IMR-90 (cell line): ENCODE results near the gene EIF1AX. TPM values are rescaled to one million over a fixed set of nuclear protein-coding genes. Genes with fewer than 3 reads are reported as not detected.
A peak's percentile ranks its signal among the peaks of the same experiment; 100 is the strongest.

Experiments
- ATAC-seq: fragments of 200-7000 bp; cut with Tn5 transposase; 2 replicates; pipeline ENCODE4 v1.9.1; 2020; ENCODE audit warnings: low read depth, mild to moderate bottlenecking, moderate library complexity
- Bru-seq: library from RNA; stranded (reverse); fragments of 400-500 nt; gene quantifications from one replicate; lab custom pipeline; 2021; lab: Mats Ljungman, UMichigan
- BruChase-seq, 2 experiments: library from RNA; stranded (reverse); fragments of 400-500 nt; gene quantifications; one replicate each; lab custom pipeline; 2021; lab: Mats Ljungman, UMichigan
- BruUV-seq: library from RNA; stranded (reverse); fragments of 400-500 nt; replicated peaks from 2 replicates; lab custom pipeline; 2021; lab: Mats Ljungman, UMichigan
- CTCF ChIA-PET: fragments of 300-600 bp; formaldehyde crosslinking; extraction: SDS; loops from one replicate; lab custom pipeline; 2021; ENCODE audit warnings: antibody characterized with exemption; lab: Yijun Ruan, JAX
- POLR2A ChIA-PET: fragments of 300-600 bp; sonication (Branson Sonifier 250); formaldehyde crosslinking; loops from one replicate; lab custom pipeline; 2022; ENCODE audit warnings: antibody characterized with exemption; ENCODE audit not compliant: unreplicated experiment; lab: Charles Lee
- DNase-seq: peaks from one replicate; pipeline ENCODE4 v3.0.0; 2013
- H2AFZ ChIP-seq: replicated peaks from 2 replicates; pipeline ENCODE3; 2013; ENCODE audit warnings: low read length, mild to moderate bottlenecking; ENCODE audit not compliant: poor library complexity
- H2AK5ac ChIP-seq: 2 replicates; pipeline ENCODE4 v1.6.1; 2013; ENCODE audit warnings: low read depth, low read length, inconsistent platforms
- H2AK9ac ChIP-seq: replicated peaks from 2 replicates; pipeline ENCODE3; 2013; ENCODE audit warnings: mild to moderate bottlenecking, low read depth, low read length, moderate library complexity; ENCODE audit not compliant: poor library complexity
- H2BK120ac ChIP-seq: 2 replicates; pipeline ENCODE4 v1.6.1; 2013; ENCODE audit warnings: low read depth, low read length, inconsistent platforms
- H2BK15ac ChIP-seq: 3 replicates; pipeline ENCODE4 v1.6.1; 2013; ENCODE audit warnings: low read depth, low read length, inconsistent platforms
- H2BK20ac ChIP-seq: 2 replicates; pipeline ENCODE4 v1.6.1; 2013; ENCODE audit warnings: low read depth, mild to moderate bottlenecking, inconsistent platforms, low read length, moderate library complexity
- H2BK5ac ChIP-seq: 2 replicates; pipeline ENCODE4 v1.6.1; 2013; ENCODE audit warnings: mild to moderate bottlenecking, low read depth, low read length, inconsistent platforms; ENCODE audit not compliant: poor library complexity, severe bottlenecking
- H3K14ac ChIP-seq: replicated peaks from 2 replicates; pipeline ENCODE4 v1.6.1; 2013; ENCODE audit warnings: low read depth, low read length, inconsistent platforms
- H3K18ac ChIP-seq: 2 replicates; pipeline ENCODE4 v1.6.1; 2013; ENCODE audit warnings: low read depth, low read length, control low read depth
- H3K23ac ChIP-seq: 2 replicates; pipeline ENCODE4 v1.6.1; 2013; ENCODE audit warnings: low read depth, low read length, inconsistent platforms
- H3K27ac ChIP-seq: 2 replicates; pipeline ENCODE4 v1.5.1; 2013; ENCODE audit warnings: mild to moderate bottlenecking, control low read depth, low read length; ENCODE audit not compliant: insufficient read depth
- H3K27me3 ChIP-seq: 2 replicates; pipeline ENCODE4 v1.6.1; 2013; ENCODE audit warnings: low read length; ENCODE audit not compliant: control insufficient read depth, insufficient read depth
- H3K36me3 ChIP-seq: 2 replicates; pipeline ENCODE4 v1.6.1; 2013; ENCODE audit warnings: low read length, mixed read lengths; ENCODE audit not compliant: control insufficient read depth, insufficient read depth
- H3K4ac ChIP-seq: 2 replicates; pipeline ENCODE4 v1.6.1; 2013; ENCODE audit warnings: low read depth, low read length, inconsistent platforms
- H3K4me1 ChIP-seq: 2 replicates; pipeline ENCODE4 v1.6.1; 2013; ENCODE audit warnings: low read length, mixed read lengths; ENCODE audit not compliant: control insufficient read depth, insufficient read depth
- H3K4me2 ChIP-seq: 2 replicates; pipeline ENCODE4 v1.6.1; 2013; ENCODE audit warnings: low read depth, mild to moderate bottlenecking, control low read depth, low read length, moderate library complexity
- H3K4me3 ChIP-seq: 2 replicates; pipeline ENCODE4 v1.5.1; 2013; ENCODE audit warnings: low read depth, mild to moderate bottlenecking, control low read depth, low read length, moderate library complexity; ENCODE audit not compliant: insufficient read depth
- H3K56ac ChIP-seq: 2 replicates; pipeline ENCODE4 v1.6.1; 2013; ENCODE audit warnings: low read length, inconsistent platforms; ENCODE audit not compliant: insufficient read depth; ENCODE audit errors: extremely low read depth
- H3K79me1 ChIP-seq, 2 experiments: 2 replicates each; pipeline ENCODE4 v1.6.1; 2013; ENCODE audit warnings: low read length in 2 of 2, inconsistent platforms in 1 of 2, low read depth in 1 of 2
- H3K9ac ChIP-seq: 2 replicates; pipeline ENCODE4 v1.6.1; 2013; ENCODE audit warnings: low read depth, low read length, control low read depth
- H3K9me1 ChIP-seq: 2 replicates; pipeline ENCODE4 v1.6.1; 2013; ENCODE audit warnings: low read length, inconsistent platforms; ENCODE audit not compliant: insufficient read depth
- H3K9me3 ChIP-seq: 2 replicates; pipeline ENCODE4 v1.6.1; 2013; ENCODE audit warnings: low read length; ENCODE audit not compliant: control insufficient read depth, insufficient read depth
- H4K20me1 ChIP-seq: 2 replicates; pipeline ENCODE4 v1.6.1; 2013; ENCODE audit warnings: low read length, inconsistent platforms; ENCODE audit not compliant: insufficient read depth
- H4K5ac ChIP-seq: 2 replicates; pipeline ENCODE4 v1.6.1; 2013; ENCODE audit warnings: mild to moderate bottlenecking, low read depth, low read length, control low read depth
- H4K8ac ChIP-seq, 2 experiments: 2 replicates each; pipeline ENCODE4 v1.6.1; 2013; ENCODE audit warnings: low read depth in 2 of 2, low read length in 2 of 2, control low read depth in 1 of 2, inconsistent platforms in 1 of 2
- H4K91ac ChIP-seq: 2 replicates; pipeline ENCODE4 v1.6.1; 2013; ENCODE audit warnings: low read depth, low read length, inconsistent platforms; ENCODE audit not compliant: insufficient read depth
- BHLHE40 ChIP-seq: fragments of 150-350 bp; IDR thresholded peaks from 2 replicates; pipeline ENCODE4 v1.6.1; 2016; ENCODE audit warnings: mild to moderate bottlenecking, low read depth, low read length
- CHD1 ChIP-seq: IDR thresholded peaks from 2 replicates; pipeline ENCODE4 v1.6.1; 2012; ENCODE audit warnings: low read depth, low read length, improper control_type of control experiment
- ELK1 ChIP-seq: fragments of 150-350 bp; IDR thresholded peaks from 2 replicates; pipeline ENCODE4 v1.6.1; 2016; ENCODE audit warnings: low read depth, mild to moderate bottlenecking, low read length, moderate library complexity, borderline replicate concordance
- MAFK ChIP-seq: IDR thresholded peaks from 2 replicates; pipeline ENCODE4 v1.6.1; 2012; ENCODE audit warnings: low read depth, low read length, improper control_type of control experiment
- RCOR1 ChIP-seq: IDR thresholded peaks from 2 replicates; pipeline ENCODE4 v1.6.1; 2012; ENCODE audit warnings: mild to moderate bottlenecking, low read length, improper control_type of control experiment; ENCODE audit not compliant: insufficient replicate concordance
- RFX5 ChIP-seq: IDR thresholded peaks from 2 replicates; pipeline ENCODE4 v1.8.0; 2012; ENCODE audit warnings: low read depth, mild to moderate bottlenecking, low read length, moderate library complexity
- SMC3 ChIP-seq: fragments of 150-350 bp; IDR thresholded peaks from 2 replicates; pipeline ENCODE4 v1.6.1; 2016; ENCODE audit warnings: low read depth, mild to moderate bottlenecking, antibody characterized with exemption, low read length, moderate library complexity
- WGBS, 2 experiments: methylation state at CpG; one replicate each; pipeline versions ENCODE4 v1.1.5 to v1.1.7; 2013; ENCODE audit warnings: missing lambda C conversion rate in 2 of 2; ENCODE audit not compliant: insufficient read length in 1 of 2; ENCODE audit errors: extremely low coverage in 2 of 2; 5-methylcytosine and 5-hydroxymethylcytosine counted together
- dilution Hi-C: fragments of 300-500 bp; cut with HindIII; formaldehyde crosslinking; loops from one replicate; pipeline ENCODE4 v1.14.3; 2018; ENCODE audit warnings: low sequenced_read_pairs; ENCODE audit not compliant: unreplicated experiment
- in situ Hi-C: fragments of 300-500 bp; cut with MboI; formaldehyde crosslinking; loops from 3 replicates; pipeline ENCODE4 v1.14.3; 2019; ENCODE audit warnings: low sequenced_read_pairs, inconsistent platforms, mixed read lengths
- intact Hi-C: fragments of 100-400 bp; cut with micrococcal nuclease; formaldehyde crosslinking; loops from 2 replicates; pipeline ENCODE4 v1.10.0; 2022
- long read RNA-seq: library from polyadenylated mRNA; unstranded; transcript quantifications from one replicate; pipeline ENCODE4 v2.0.0, GENCODE V29; 2021; ENCODE audit not compliant: unreplicated experiment
- polyA plus RNA-seq, 3 experiments: library from polyadenylated mRNA; depleted of rRNA; stranded (reverse); fragments of >200 nt; gene quantifications; 2 replicates each; pipeline ENCODE4 v1.2.3, GENCODE V29; 2012; ENCODE audit warnings: low replicate concordance in 1 of 3
- total RNA-seq: library from RNA; depleted of rRNA; stranded (reverse); fragments of >200 nt; gene quantifications from 2 replicates; pipeline ENCODE4 v1.2.3, GENCODE V29; 2012; rRNA removed
- TF ChIP-seq, protein P1 (sequence below): fragments of 150-350 bp; IDR thresholded peaks from 2 replicates; pipeline ENCODE4 v1.6.1; 2017; ENCODE audit warnings: mild to moderate bottlenecking, antibody characterized with exemption, low read length, low read depth
- TF ChIP-seq, protein P2 (sequence below): conservative IDR thresholded peaks from 2 replicates; pipeline ENCODE4 v1.5.1; 2012; ENCODE audit warnings: mild to moderate bottlenecking, low read depth, low read length, improper control_type of control experiment

Gene EIF1AX
- 12.2 and 55.5 TPM in 2 replicates for total RNA-seq
- polyA plus RNA-seq (2012; rRNA removed), result 41.2 and 44.5 TPM in 2 replicates
- polyA plus RNA-seq (2012; cell fraction: cytosol; rRNA removed), result 5.6 and 8.1 TPM in 2 replicates
- 2.6 and 11.1 TPM in 2 replicates for polyA plus RNA-seq (2012; cell fraction: nucleus; rRNA removed; ENCODE audit: low replicate concordance)
- Bru-seq, nascent RNA, result percentile 83 among the genes with signal in this experiment
- BruChase-seq, experiment 1, labeled RNA remaining after a 6-hour chase, result percentile 92 among the genes with signal in this experiment
- percentile 86 among the genes with signal in this experiment for BruChase-seq, experiment 2, labeled RNA remaining after a 2-hour chase
- long read RNA-seq, full-length matches to known transcripts, result 81 of 92 reads
- long read RNA-seq, partial matches to known transcripts, result 2 of 92 reads
- long read RNA-seq, other reads (novel, unspliced or antisense), result 9 of 92 reads

GRCh38 chrX:20141281-20142220, at the start of gene EIF1AX:
TSS of gene EIF1AX (minus strand) at chrX:20141838. CDS start at chrX:20141640, 198 bp downstream.
- TSS peak; percentile 50 for BruUV-seq
- peak within 1 kb of the TSS; percentile 85 for H3K4ac ChIP-seq
- peak within 1 kb of the TSS; percentile 64 for H2BK5ac ChIP-seq
- no peak within 1 kb of the TSS for H2AK5ac ChIP-seq
- H2BK120ac ChIP-seq, result no peak within 1 kb of the TSS
- H4K20me1 ChIP-seq, result peaks cover 19% of the 10 kb centered on the region
- in situ Hi-C loops (no loop called here), dilution Hi-C loops (no loop called here), intact Hi-C loops (no loop called here)
- peak within 1 kb of the TSS; percentile 95 for H2AK9ac ChIP-seq
- peak within 1 kb of the TSS; percentile 98 for H3K4me2 ChIP-seq
- H3K56ac ChIP-seq, result peak within 1 kb of the TSS; percentile 50
- CTCF ChIA-PET, result interaction anchor here (0.9 kb wide), 1 partner anchor 11 kb away, joined by 3 read pairs; no protein-coding TSS in a partner anchor
- H3K18ac ChIP-seq, result peak within 1 kb of the TSS; percentile 42; the same call in 1 of the 2 replicates
- peak within 1 kb of the TSS; percentile 79 for H3K23ac ChIP-seq
- WGBS, 2 experiments, result 0% methylated on average over 15 of the region's 82 CpGs; no CpG with 5 or more reads in 1 of the 2 experiments
- H3K79me1 ChIP-seq, result peaks cover 9% of the 10 kb centered on the region in 2 experiments
- peak within 1 kb of the TSS in 1 of 2 experiments; percentile 42; a peak in 1 of 4 replicates for H4K8ac ChIP-seq
- peaks cover 4% of the 10 kb centered on the region for H3K4me1 ChIP-seq
- H2BK20ac ChIP-seq, result no peak within 1 kb of the TSS
- no peak within 1 kb of the TSS; the same call in 1 of the 2 replicates for H4K91ac ChIP-seq
- no peaks in the 10 kb centered on the region for H3K27me3 ChIP-seq
- POLR2A ChIA-PET, result interaction anchor here (0.6 kb wide), 1 partner anchor 1574 kb away, joined by 3 read pairs; no protein-coding TSS in a partner anchor
- H4K5ac ChIP-seq, result peak within 1 kb of the TSS; percentile 67
- peak; percentile 99 for ATAC-seq
- H3K9ac ChIP-seq, result peak within 1 kb of the TSS; percentile 97
- peak within 1 kb of the TSS; percentile 97 for H2AFZ ChIP-seq
- peaks cover 8% of the 10 kb centered on the region for H3K36me3 ChIP-seq
- no peak within 1 kb of the TSS for H2BK15ac ChIP-seq
- peak within 1 kb of the TSS; percentile 84; the same call in 1 of the 2 replicates for H3K14ac ChIP-seq
- DNase-seq, result peak; percentile 99
- peak within 1 kb of the TSS; percentile 63 for H3K27ac ChIP-seq
- H3K9me1 ChIP-seq, result peaks cover 5% of the 10 kb centered on the region; the same call in 1 of the 2 replicates
- peak within 1 kb of the TSS; percentile 72 for H3K4me3 ChIP-seq
- no peaks in the 10 kb centered on the region for H3K9me3 ChIP-seq
- TF ChIP-seq, protein P1, sequence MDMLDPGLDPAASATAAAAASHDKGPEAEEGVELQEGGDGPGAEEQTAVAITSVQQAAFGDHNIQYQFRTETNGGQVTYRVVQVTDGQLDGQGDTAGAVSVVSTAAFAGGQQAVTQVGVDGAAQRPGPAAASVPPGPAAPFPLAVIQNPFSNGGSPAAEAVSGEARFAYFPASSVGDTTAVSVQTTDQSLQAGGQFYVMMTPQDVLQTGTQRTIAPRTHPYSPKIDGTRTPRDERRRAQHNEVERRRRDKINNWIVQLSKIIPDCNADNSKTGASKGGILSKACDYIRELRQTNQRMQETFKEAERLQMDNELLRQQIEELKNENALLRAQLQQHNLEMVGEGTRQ, result no peak
- no peak for TF ChIP-seq BHLHE40
- TF ChIP-seq MAFK, result no peak
- no peak for TF ChIP-seq RFX5
- no peak for TF ChIP-seq CHD1
- TF ChIP-seq RCOR1, result no peak
- no peak for TF ChIP-seq SMC3
- TF ChIP-seq, protein P2, sequence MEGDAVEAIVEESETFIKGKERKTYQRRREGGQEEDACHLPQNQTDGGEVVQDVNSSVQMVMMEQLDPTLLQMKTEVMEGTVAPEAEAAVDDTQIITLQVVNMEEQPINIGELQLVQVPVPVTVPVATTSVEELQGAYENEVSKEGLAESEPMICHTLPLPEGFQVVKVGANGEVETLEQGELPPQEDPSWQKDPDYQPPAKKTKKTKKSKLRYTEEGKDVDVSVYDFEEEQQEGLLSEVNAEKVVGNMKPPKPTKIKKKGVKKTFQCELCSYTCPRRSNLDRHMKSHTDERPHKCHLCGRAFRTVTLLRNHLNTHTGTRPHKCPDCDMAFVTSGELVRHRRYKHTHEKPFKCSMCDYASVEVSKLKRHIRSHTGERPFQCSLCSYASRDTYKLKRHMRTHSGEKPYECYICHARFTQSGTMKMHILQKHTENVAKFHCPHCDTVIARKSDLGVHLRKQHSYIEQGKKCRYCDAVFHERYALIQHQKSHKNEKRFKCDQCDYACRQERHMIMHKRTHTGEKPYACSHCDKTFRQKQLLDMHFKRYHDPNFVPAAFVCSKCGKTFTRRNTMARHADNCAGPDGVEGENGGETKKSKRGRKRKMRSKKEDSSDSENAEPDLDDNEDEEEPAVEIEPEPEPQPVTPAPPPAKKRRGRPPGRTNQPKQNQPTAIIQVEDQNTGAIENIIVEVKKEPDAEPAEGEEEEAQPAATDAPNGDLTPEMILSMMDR, result no peak
- TF ChIP-seq ELK1, result no peak
